Measurements from ENCODE around the gene IL34. TPM values are rescaled to one million over a fixed set of nuclear protein-coding genes. Genes with fewer than 3 reads are reported as not detected.

The IL34 gene
- total RNA-seq, 6 donors from 2014 or later = 3.0 to 32.1 (median 14.8) TPM

DNA sequence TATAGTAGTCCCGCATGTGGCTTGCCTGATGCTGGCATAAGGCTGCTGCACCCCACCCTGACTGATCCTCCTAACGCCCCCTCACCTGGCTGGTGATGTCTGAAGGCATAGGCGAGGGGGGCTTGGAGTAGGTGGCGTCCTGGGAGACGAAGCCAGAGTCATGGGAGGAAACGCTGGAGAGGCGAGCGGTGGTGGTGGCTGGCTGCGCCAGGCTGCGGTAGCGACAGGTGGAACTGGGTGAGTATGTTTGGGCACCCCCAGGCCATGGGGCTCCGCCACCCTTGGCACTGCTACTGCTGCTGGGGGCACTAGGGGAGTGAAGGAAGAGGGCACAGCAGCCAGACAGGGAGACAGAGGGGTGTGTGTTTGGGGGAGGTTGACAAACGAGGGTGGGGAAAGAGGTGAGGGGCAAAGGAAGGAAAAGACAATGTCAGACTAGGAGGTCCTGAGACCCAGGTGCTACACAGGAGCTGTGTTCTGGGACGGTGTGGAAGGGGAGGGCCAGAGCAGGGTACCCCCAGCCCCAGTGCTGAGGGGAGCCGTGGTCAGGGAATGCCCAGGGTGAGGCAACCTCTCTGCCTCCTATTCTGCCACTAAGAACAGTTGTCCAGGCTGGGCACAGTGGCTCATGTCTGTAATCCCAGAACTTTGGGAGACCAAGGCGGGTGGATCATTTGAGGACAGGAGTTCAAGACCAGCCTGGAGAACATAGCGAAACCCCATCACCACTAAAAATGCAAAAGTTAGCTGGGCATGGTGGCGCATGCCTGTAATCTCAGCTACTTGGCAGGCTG is 28.1 kb downstream of the IL34 start:
- H3K36me3 ChIP-seq = peaks cover 22 to 99% (median 69%) of the 10 kb centered on the region in 4 donors
- no peaks in the 10 kb centered on the region for H3K27me3 ChIP-seq
- peaks cover 0 to 5% (median 0%) of the 10 kb centered on the region in 4 donors for H3K4me1 ChIP-seq
- no peak overlapping the region for H3K27ac ChIP-seq
- ATAC-seq (ENCODE audit: low FRiP score in 2 of 2) (no peak), DNase-seq (no peak)
- TF ChIP-seq POLR2AphosphoS5 (IDR thresholded peaks at IDR 0.05) (no peak), CTCF (IDR thresholded peaks at IDR 0.05) (no peak), EP300 (IDR thresholded peaks at IDR 0.05) (no peak), POLR2A (IDR thresholded peaks at IDR 0.05) (no peak)
- WGBS, 2 donors = 91 to 92% methylated on average over 17 to 18 of the region's 18 CpGs
- no peak overlapping the region for H3K4me3 ChIP-seq
- H3K9me3 ChIP-seq = no peaks in the 10 kb centered on the region

GRCh38 chr16:70675851-70676513 is 29.6 kb downstream of the IL34 start:
- DNase-seq (peak in 1 of 2 donors; percentile 17), ATAC-seq (ENCODE audit: low FRiP score in 2 of 2) (peak in 1 of 2 donors; percentile 35)
- Histone ChIP-seq H3K4me1 (peaks cover 4 to 15% (median 8%) of the 10 kb centered on the region in 4 donors), H3K9me3 (no peaks in the 10 kb centered on the region), H3K27me3 (no peaks in the 10 kb centered on the region), H3K27ac (peak overlapping the region in 2 of 4 donors; percentile 22 to 36), H3K4me3 (no peak overlapping the region), H3K36me3 (peaks cover 27 to 87% (median 65%) of the 10 kb centered on the region in 4 donors)
- 89 to 95% methylated on average over 3 to 7 of the region's 7 CpGs for WGBS, 2 donors
- TF ChIP-seq POLR2A (IDR thresholded peaks at IDR 0.05) (no peak), CTCF (IDR thresholded peaks at IDR 0.05) (no peak), EP300 (IDR thresholded peaks at IDR 0.05) (no peak), POLR2AphosphoS5 (IDR thresholded peaks at IDR 0.05) (no peak)

DNA sequence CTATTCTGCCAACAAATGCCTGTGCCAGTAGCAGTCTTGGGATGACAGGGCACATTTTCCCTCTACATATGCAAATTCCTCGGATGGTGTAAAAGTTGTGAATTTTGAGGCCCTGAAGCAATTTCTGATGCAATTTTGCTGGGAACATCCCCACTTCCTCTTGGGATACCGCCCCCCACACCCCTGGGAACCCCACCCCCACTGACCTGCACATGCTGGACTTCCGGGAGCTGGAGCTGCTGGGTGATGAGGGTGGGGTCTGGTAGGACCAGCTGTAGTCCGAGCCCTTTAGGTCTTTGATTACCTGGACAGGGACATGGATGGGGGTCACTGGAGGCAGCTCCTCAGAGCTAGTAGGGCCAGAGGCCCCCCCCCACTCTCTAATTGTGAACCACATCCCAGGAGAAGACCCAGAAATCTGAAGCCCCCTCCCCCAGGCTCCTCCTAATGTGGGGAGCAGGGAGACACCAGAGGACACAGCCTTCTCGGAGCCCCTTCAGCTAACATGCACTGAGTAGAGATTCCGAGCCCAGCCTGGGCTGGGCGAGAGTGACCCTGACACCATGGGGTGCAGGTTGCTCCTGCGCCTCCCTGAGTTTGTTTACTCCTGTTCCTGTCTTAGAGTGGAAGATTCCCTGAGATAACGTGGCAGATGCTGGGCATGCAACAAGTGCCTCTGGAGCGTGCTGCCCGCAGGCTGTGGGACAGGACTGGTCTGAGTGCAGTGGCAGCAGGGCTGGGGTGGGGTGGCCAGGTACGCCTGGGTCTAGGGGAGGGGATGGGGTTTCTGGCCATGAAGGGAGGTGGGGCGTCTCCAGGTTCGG is 30.5 kb downstream of the IL34 start:
- Histone ChIP-seq H3K4me3 (no peak overlapping the region), H3K27ac (peak overlapping the region in 1 of 4 donors; percentile 22), H3K4me1 (peaks cover 13 to 24% (median 17%) of the 10 kb centered on the region in 4 donors), H3K36me3 (peaks cover 27 to 80% (median 62%) of the 10 kb centered on the region in 4 donors), H3K9me3 (no peaks in the 10 kb centered on the region), H3K27me3 (no peaks in the 10 kb centered on the region)
- TF ChIP-seq POLR2AphosphoS5 (IDR thresholded peaks at IDR 0.05) (no peak), POLR2A (IDR thresholded peaks at IDR 0.05) (no peak), EP300 (IDR thresholded peaks at IDR 0.05) (no peak), CTCF (IDR thresholded peaks at IDR 0.05) (no peak)
- ATAC-seq (ENCODE audit: low FRiP score in 2 of 2) = no peak
- DNase-seq = peak in 1 of 2 donors; percentile 48
- 86% methylated on average over 10 to 14 of the region's 14 CpGs for WGBS, 2 donors

DNA sequence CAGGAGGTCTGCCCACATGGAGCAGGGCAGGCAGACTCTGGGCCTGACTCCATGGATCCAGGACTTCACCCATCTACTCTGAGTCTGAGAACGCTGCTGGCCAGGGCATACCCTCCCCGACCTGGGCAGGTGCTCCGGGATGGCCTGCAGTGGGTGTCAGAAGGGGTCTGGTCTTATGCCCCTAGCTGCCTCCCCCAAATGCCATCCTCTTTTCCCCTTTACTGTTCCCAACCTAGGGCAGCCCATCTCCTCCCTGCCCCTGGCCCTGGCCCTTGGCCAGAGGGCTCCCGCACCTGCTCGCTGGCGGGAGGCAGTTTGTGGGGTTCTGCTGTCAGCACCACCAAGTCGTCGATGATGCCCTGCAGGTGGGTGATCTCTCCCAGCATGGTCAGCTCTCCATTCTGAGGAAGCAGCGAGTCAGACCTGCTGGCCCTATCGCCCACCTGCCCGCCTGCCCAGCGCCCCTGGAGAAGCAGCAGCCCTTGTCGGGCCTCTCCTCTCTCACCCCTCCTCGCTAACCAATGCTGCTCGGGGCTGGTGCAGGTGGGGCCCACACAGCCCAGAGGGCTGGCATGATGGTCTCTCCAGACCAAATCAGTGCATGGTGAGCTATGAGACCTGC is 31.3 kb downstream of the IL34 start:
- Histone ChIP-seq H3K27ac (no peak overlapping the region), H3K4me1 (peaks cover 20 to 31% (median 24%) of the 10 kb centered on the region in 4 donors), H3K36me3 (peaks cover 27 to 77% (median 58%) of the 10 kb centered on the region in 4 donors), H3K4me3 (no peak overlapping the region), H3K9me3 (no peaks in the 10 kb centered on the region), H3K27me3 (no peaks in the 10 kb centered on the region)
- 95 to 98% methylated on average over 9 to 11 of the region's 15 CpGs for WGBS, 2 donors
- TF ChIP-seq POLR2AphosphoS5 (IDR thresholded peaks at IDR 0.05) = no peak
- TF ChIP-seq POLR2A (IDR thresholded peaks at IDR 0.05) = no peak
- TF ChIP-seq EP300 (IDR thresholded peaks at IDR 0.05) = no peak
- no peak for TF ChIP-seq CTCF (IDR thresholded peaks at IDR 0.05)
- no peak for ATAC-seq (ENCODE audit: low FRiP score in 2 of 2)
- peak in 1 of 2 donors; percentile 73 for DNase-seq

All from upper lobe of left lung (tissue), 6 donors.